Left ventricle myocardium inferior (tissue), 1 donor: ENCODE results near the gene COLEC11. TPM values are rescaled to one million over a fixed set of nuclear protein-coding genes. Genes with fewer than 3 reads are reported as not detected.

Experiments
- DNase-seq: peaks from one replicate; pipeline ENCODE4 v3.0.0-alpha.2; 2020
- H3K27ac ChIP-seq: fragments of 200-600 bp; replicated peaks from 2 replicates; pipeline ENCODE4 v1.8.0; 2021
- H3K27me3 ChIP-seq: fragments of 200-600 bp; 2 replicates; pipeline ENCODE4 v1.8.0; 2021; ENCODE audit warnings: low read depth
- H3K36me3 ChIP-seq: fragments of 200-600 bp; 2 replicates; pipeline ENCODE4 v1.8.0; 2021
- H3K4me1 ChIP-seq: fragments of 200-600 bp; 2 replicates; pipeline ENCODE4 v1.8.0; 2021
- H3K4me3 ChIP-seq: fragments of 200-600 bp; 2 replicates; pipeline ENCODE4 v1.8.0; 2021; ENCODE audit warnings: mild to moderate bottlenecking, moderate library complexity
- H3K9me3 ChIP-seq: fragments of 200-600 bp; replicated peaks from 2 replicates; pipeline ENCODE4 v1.8.0; 2021
- intact Hi-C: fragments of 100-400 bp; cut with micrococcal nuclease; formaldehyde crosslinking; loops from one replicate; pipeline ENCODE4 v1.11.0; 2022
- total RNA-seq: library from RNA; stranded (reverse); fragmentation: NEBNext Ultra II Directional; extraction: Animal tissue kit (Norgen Biotek cat#: 25700); gene quantifications from one replicate; pipeline ENCODE4 v1.2.1, GENCODE V29; 2021
- TF ChIP-seq, protein P1 (sequence below): fragments of 200-600 bp; IDR thresholded peaks from 2 replicates; pipeline ENCODE4 v1.8.0; 2021; ENCODE audit warnings: antibody characterized with exemption, mild to moderate bottlenecking, borderline replicate concordance
- donor health status: DM: no; HTN: yes; CAD: no; lungs with severe emphysema.

COLEC11 gene
- total RNA-seq, 1 donor from 2014 or later, result 4.9 TPM

DNA sequence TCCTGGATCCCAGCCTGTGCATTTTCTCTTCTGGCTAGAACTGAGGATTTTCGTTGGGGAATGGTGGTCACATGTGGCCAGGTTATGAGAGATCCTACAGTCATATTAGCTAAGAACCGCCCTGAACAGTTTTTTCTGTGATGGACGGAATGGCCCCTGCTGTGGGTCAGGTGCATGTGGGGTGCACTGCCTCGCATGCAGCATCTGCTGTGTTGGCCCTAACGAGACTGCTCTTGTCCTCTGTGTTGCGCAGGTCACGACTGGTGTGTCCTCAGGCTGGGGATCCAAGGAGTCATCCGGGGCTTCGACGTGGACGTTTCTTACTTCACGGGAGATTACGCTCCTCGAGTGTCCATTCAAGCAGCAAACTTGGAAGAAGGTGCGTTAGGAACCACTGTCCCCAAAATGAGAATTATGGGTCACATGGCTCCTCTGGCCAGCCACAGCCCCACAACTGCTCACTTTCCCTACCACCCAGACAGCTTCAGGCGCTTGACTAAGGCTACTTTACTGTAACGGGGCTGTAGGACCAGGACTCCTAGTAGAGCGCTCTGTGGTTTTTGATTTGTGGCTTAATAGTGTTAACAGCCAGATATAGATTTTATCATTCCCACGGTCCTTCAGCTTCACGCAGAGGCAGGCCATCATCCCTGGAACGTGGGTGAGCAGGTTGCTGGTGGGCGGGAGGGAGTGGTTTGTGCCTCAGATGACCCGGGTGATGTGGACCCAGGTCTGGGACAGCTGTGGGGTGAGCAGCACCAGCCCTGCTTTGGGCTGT, 84.9 kb downstream of the COLEC11 start:
- H3K4me1 ChIP-seq, result no peaks in the 10 kb centered on the region
- H3K4me3 ChIP-seq, result no peak overlapping the region
- no peak for DNase-seq
- TF ChIP-seq, protein P1, sequence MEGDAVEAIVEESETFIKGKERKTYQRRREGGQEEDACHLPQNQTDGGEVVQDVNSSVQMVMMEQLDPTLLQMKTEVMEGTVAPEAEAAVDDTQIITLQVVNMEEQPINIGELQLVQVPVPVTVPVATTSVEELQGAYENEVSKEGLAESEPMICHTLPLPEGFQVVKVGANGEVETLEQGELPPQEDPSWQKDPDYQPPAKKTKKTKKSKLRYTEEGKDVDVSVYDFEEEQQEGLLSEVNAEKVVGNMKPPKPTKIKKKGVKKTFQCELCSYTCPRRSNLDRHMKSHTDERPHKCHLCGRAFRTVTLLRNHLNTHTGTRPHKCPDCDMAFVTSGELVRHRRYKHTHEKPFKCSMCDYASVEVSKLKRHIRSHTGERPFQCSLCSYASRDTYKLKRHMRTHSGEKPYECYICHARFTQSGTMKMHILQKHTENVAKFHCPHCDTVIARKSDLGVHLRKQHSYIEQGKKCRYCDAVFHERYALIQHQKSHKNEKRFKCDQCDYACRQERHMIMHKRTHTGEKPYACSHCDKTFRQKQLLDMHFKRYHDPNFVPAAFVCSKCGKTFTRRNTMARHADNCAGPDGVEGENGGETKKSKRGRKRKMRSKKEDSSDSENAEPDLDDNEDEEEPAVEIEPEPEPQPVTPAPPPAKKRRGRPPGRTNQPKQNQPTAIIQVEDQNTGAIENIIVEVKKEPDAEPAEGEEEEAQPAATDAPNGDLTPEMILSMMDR, result no peak
- no peaks in the 10 kb centered on the region for H3K36me3 ChIP-seq
- intact Hi-C loops, result no loop called here
- H3K27ac ChIP-seq, result no peak overlapping the region
- H3K9me3 ChIP-seq, result no peaks in the 10 kb centered on the region
- peaks cover 22% of the 10 kb centered on the region for H3K27me3 ChIP-seq

DNA sequence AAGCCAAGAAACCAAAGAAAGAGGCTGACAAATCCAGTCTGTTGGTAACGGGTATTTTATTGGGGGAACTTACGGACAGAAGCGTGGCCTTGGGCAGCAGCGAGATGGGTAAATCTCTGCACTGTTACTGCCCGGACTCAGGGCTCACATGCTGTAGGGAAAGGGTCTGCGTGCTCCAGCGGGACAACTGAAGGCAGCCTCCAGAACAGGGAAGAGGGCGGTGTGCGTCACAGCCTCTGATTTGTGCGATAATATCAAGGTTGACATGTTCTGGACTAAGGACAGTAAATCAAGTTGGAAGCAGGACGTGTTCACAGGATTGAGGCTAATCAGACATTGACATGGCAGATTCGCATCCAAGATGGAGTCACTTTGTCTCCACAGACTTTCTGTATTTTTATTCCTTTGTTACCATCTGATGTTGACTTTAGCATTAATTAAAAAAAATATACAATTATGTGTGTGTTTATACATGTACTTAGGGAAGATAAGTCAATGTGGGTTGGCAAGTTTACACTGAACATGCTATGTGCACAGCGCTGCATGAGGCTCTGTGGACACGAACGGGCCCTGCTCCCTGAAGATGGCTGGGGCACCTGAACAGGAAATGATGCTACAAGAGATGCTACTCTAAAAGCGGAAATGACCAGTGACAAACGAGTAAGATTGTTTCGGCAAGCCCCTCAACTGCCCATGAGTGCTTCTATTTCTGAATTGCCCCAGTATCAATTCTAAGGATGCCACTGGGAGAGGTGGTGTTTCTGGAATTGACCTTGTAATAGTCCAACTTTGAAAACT, 85.8 kb downstream of the COLEC11 start:
- Histone ChIP-seq H3K27me3 (peaks cover 22% of the 10 kb centered on the region), H3K27ac (no peak overlapping the region), H3K36me3 (no peaks in the 10 kb centered on the region), H3K4me1 (no peaks in the 10 kb centered on the region), H3K4me3 (no peak overlapping the region), H3K9me3 (no peaks in the 10 kb centered on the region)
- DNase-seq, result no peak
- intact Hi-C loops, result no loop called here
- TF ChIP-seq, protein P1, result no peak

DNA sequence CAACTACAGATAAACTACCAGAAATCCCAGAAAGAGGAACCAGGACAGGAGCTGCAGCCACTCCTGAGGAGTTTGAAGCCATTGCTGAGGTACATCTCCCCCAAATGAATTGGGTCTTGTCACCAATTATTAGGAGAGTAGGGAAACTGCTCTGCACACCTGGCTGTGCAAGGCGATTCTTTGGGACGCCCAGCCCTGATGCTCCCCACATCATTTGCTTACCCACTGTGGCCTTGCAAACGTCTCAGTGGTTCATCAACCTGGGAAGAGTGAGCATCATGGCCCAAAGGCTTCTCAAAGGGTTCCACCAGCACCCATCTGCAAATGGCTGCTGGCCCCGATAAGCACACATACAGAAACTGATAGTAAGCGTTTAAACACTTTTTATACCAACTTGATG, 86.7 kb downstream of the COLEC11 start:
- TF ChIP-seq, protein P1, result no peak
- Histone ChIP-seq H3K4me3 (no peak overlapping the region), H3K27ac (no peak overlapping the region), H3K27me3 (peaks cover 17% of the 10 kb centered on the region), H3K9me3 (no peaks in the 10 kb centered on the region), H3K4me1 (no peaks in the 10 kb centered on the region), H3K36me3 (no peaks in the 10 kb centered on the region)
- intact Hi-C loops, result no loop called here
- DNase-seq, result no peak

DNA sequence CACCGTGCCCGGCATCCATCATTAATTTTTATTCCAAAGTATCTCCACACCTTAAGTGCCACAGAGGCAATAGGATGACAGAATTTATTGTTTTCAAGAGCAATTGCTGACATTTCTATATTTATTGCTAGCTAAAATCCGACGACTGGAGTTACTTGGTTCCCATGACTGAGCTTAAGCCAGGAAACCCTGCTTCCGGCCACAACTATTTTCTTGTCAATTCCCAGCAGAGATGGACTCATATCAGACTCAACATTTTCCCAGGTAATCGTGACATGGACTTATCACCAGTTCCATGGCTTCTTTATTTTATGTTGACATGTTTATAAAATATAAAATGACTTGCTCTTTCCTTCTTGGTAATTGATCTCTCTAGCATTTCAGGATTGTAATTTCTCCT, 87.9 kb downstream of the COLEC11 start:
- DNase-seq, result no peak

DNA sequence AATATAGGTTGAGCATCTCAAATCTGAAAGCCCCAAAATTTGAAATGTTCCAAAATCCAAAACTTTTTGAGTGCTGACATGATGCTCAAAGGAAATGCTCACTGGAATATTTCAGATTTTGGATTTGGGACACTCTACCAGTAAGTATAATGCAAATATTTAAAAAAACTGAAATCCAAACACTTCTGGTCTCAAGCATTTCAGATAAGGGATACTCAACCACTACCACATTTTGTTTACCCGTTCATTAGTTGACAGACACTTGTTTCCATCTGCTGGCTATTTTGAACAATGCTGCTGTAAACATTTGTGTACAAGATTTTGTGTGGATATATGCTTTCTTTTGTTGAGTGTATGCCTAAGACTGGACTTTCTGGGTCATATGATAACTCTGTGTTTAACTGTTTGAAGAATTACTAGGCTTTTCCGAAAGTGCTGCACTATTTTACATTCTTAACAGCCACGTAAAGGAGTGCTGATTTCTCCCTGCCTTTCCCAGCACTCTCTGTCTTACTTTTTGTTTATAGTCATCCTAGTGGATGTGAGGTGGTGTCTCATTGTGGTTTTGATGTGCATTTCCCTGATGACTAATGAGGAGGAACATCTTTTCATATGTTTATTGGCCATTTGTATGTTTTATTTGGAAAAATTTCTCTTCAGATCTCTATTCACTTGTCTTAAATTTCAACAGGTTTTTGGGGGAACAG, 89.0 kb downstream of the COLEC11 start:
- intact Hi-C loops, result no loop called here
- no peaks in the 10 kb centered on the region for H3K9me3 ChIP-seq
- TF ChIP-seq, protein P1, result no peak
- no peak overlapping the region for H3K27ac ChIP-seq
- DNase-seq, result no peak
- no peaks in the 10 kb centered on the region for H3K36me3 ChIP-seq
- H3K4me1 ChIP-seq, result no peaks in the 10 kb centered on the region
- H3K27me3 ChIP-seq, result peaks cover 13% of the 10 kb centered on the region
- H3K4me3 ChIP-seq, result no peak overlapping the region

More for the DNA sequence above, 87.9 kb downstream of the COLEC11 start:
- no peaks in the 10 kb centered on the region for H3K4me1 ChIP-seq
- intact Hi-C loops, result no loop called here
- H3K9me3 ChIP-seq, result no peaks in the 10 kb centered on the region
- no peaks in the 10 kb centered on the region for H3K36me3 ChIP-seq
- TF ChIP-seq, protein P1, result no peak
- no peak overlapping the region for H3K4me3 ChIP-seq
- H3K27ac ChIP-seq, result no peak overlapping the region
- H3K27me3 ChIP-seq, result peaks cover 14% of the 10 kb centered on the region
